GF-D8 (cell line): Measurements from ENCODE around the gene MTHFSD.

Experiments
- DNase-seq: peaks from one replicate; lab custom pipeline; 2025; lab: John Stamatoyannopoulos, UW

Gene MTHFSD

DNA sequence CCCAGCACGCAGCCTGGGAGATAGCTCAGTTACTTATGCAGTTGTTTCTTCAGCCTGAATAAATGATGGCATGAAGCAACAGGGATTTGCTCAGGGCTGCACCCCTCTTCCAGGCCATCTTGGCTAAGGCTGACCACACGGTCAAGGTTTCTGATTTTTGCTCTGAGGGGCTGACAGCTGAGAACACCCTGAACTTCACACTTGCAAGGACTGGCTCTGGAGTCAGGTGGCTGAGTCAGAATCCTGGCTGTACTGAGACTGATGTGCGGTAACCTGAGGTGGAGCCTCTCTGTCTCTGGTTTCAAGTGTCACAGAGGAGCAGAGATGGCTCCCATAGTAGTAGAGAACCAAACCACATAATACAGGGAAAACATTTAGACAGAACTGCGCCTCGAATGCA is 4.8 kb downstream of the MTHFSD start:
- DNase-seq, result no peak

GRCh38 chr16:86549893-86550190 is 5.2 kb downstream of the MTHFSD start:
- no peak for DNase-seq

GRCh38 chr16:86549076-86549892 is 5.8 kb downstream of the MTHFSD start:
- DNase-seq, result no peak

DNA sequence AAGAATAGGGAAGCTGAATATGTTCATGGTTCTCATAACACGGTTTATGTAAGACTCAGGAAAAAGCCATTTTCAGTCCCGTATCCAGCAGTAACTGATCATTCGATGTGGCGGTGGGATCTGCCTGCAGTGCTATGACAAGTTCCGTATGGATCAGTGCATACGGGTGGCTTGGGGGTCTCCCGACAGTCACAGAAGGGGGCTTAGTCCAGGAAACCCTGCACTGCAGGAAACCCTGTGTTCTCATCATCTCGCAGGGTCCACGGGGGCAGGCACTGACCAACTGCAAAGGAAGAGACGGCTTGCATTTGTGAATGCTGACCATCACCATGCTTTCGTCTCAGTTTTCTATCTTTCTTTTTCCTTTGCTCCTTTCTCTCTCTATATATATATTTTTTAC is 7.7 kb downstream of the MTHFSD start:
- no peak for DNase-seq

DNA sequence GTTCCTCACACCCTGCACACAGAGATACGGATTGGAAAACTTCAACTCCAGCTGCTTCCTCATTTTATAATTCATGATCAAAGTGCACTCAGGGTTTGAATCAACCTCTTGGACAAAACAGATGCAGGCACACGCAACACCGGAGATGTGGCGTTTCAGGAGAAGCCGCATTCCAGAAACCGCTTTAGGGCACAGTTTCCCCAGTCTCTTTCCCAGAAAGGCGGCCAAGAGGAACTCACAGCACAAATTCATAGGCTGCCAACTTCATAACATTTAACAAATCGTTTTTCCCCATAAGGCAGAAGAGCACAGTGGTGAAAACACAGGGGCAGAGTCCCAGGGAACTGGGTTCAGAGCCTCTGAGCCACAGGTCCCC is 8.4 kb downstream of the MTHFSD start:
- DNase-seq, result no peak

GRCh38 chr16:86545954-86546637 is 8.9 kb downstream of the MTHFSD start:
- DNase-seq, result no peak

- DNase-seq, result no peak
Measured at GRCh38 chr16:86545481-86545880, 9.6 kb downstream of the MTHFSD start.

GRCh38 chr16:86542756-86543750 is 12.0 kb downstream of the MTHFSD start:
- no peak for DNase-seq

GRCh38 chr16:86541560-86541959 is 13.5 kb downstream of the MTHFSD start:
- no peak for DNase-seq

- DNase-seq, result no peak
Measured at GRCh38 chr16:86540894-86541293, 14.1 kb downstream of the MTHFSD start.

- no peak for DNase-seq
Measured at GRCh38 chr16:86538196-86538780, 16.7 kb downstream of the MTHFSD start.

GRCh38 chr16:86537486-86537885 is 17.5 kb downstream of the MTHFSD start:
- no peak for DNase-seq

- DNase-seq, result no peak
Measured at GRCh38 chr16:86536621-86537020, 18.4 kb downstream of the MTHFSD start.

DNA sequence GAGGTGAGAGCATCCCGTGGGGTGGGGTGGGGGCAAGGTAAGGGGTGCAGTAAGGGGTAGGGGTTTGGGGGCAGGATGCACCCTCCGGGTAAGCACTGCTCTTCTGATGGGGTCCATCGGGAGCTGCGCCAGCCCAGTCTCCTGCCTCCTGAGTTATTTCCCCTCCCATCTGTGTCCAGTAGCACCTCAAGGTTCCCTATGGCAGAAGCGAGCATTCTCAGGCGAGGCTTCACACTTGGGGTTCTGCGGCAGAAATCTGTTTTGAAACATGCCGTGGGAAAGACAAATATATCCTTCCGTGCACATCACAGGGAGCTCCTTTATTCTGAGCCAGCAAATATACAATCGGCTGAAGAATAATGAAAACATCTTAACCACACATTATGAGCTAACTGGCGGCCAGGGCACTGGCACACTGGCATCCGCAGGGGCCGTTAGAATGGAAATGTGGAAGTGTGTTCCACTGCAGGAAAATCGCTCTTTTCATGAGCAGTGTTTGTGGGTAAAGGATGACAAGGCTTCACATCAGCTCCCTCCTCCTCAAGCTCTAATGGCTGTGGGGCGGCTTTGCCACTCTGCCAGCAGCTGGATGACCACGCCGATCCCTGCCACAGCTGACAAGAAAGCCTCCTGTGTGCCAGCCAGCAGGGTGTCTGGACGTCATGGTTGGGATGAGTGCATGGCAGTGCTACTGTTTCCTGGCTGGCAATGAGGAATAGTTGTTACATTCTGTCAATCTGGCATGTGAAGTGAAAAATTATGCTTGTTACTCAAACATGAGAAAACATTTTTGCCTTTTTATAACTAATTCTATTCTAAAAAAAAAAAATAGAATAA is 20.0 kb downstream of the MTHFSD start:
- no peak for DNase-seq

DNA sequence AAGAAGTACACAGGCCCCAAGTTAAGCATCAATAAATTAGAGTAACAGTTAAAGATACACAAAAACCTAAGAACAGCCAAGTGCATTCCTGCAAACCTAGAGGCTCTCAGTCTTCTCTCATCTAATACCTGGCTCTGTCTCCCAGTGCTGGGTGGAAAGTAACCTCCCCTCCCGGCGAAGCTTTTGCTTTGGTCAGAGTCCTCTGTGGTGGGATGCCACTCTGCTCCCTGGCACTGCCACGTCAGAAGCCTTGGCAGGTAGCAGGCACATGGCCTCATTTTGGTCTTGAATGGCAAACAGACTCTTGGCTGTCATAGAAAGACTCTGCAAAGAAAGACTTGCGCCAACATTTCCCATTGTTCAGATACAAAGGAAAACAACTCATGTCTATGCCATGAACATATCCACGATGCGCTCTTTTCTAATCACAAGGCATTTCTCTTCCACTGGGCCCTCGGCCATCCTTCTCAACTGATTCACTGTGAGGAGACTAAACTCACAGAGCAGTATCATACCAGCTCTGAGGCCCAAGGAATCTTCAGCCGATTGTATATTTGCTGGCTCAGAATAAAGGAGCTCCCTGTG is 21.2 kb downstream of the MTHFSD start:
- no peak for DNase-seq

- no peak for DNase-seq
Measured at GRCh38 chr16:86533076-86533475, 22.0 kb downstream of the MTHFSD start.

DNA sequence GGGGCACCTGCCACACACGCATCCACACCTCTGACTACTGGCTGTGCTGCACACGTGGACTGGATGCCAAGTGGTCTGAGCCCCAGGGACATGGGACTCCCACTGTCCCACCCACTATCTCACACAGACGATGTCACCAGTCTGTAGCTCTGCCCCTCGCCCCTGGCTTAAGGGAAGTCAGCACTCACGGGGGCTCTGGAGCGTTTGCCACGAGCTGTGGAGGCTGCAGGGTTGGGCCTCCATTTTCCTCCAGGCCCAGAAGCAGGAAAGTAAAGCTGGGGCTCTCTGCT is 22.6 kb downstream of the MTHFSD start:
- DNase-seq, result no peak

DNA sequence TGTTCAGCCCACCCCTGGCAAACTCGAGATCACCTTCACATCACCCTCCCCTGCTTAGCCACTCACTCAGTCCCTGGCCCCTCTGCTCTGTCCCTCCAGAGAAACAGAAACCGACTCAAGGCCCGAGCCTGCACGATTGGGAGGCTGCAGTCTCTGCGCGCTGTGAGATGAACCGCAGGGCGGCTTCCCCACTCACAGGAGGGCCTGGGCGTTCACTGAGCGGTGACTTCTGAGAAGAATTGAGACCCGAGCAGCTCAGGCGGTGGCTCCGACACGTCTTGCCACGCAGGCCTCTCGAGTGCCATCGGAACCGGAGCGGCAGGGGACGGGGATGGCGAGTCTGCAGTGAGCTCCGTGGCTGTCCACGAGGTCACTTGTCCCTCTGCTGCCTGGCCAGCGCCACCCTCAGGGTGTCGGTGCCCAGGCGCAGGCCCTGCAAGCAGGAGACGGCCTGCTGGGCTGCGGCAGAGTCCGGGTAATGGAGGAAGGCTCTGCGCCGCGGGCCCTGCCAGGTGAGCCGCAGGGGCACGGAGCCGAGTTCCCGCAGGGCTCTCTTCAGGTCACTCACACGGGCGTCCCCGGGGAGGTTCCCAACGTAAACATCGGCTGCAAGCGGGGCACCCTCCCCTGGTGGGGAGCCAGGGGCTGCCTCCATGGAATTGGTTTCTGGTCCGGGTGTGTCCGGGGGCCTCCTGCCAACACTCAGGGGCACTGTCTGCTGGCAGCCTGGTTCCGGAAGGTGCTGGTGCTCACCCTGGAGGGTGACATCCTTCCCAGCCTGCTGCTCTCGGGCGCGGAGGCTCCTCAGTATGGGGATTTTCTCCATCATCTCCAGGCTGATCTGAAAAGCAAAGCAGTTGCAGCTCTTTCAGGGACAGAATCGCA is 23.2 kb downstream of the MTHFSD start:
- no peak for DNase-seq

- DNase-seq, result no peak
Measured at GRCh38 chr16:86531191-86531545, 23.9 kb downstream of the MTHFSD start.
